HFF-Myc (cell line): Measurements from ENCODE around the gene DNAJC4.

Experiments
- DNase-seq: peaks from one replicate; pipeline ENCODE4 v3.0.0-alpha.2; 2011; ENCODE audit warnings: low read depth; ENCODE audit errors: extremely low read depth
- H3K4me3 ChIP-seq: replicated peaks from 2 replicates; pipeline ENCODE4 v1.5.1; 2011; ENCODE audit warnings: low read depth, mild to moderate bottlenecking, control low read depth, low read length
- TF ChIP-seq, protein P1 (sequence below): IDR thresholded peaks from 2 replicates; pipeline ENCODE4 v1.5.1; 2012; ENCODE audit warnings: mild to moderate bottlenecking, low read depth, low read length, control low read depth; ENCODE audit errors: missing control alignments

DNAJC4 gene

GRCh38 chr11:64230985-64231365 is 627 bp downstream of the DNAJC4 start:
- TF ChIP-seq, protein P1, sequence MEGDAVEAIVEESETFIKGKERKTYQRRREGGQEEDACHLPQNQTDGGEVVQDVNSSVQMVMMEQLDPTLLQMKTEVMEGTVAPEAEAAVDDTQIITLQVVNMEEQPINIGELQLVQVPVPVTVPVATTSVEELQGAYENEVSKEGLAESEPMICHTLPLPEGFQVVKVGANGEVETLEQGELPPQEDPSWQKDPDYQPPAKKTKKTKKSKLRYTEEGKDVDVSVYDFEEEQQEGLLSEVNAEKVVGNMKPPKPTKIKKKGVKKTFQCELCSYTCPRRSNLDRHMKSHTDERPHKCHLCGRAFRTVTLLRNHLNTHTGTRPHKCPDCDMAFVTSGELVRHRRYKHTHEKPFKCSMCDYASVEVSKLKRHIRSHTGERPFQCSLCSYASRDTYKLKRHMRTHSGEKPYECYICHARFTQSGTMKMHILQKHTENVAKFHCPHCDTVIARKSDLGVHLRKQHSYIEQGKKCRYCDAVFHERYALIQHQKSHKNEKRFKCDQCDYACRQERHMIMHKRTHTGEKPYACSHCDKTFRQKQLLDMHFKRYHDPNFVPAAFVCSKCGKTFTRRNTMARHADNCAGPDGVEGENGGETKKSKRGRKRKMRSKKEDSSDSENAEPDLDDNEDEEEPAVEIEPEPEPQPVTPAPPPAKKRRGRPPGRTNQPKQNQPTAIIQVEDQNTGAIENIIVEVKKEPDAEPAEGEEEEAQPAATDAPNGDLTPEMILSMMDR: no peak
- DNase-seq: no peak
- H3K4me3 ChIP-seq: peak overlapping the region; percentile 59

GRCh38 chr11:64231546-64231945 is 1.2 kb downstream of the DNAJC4 start:
- TF ChIP-seq, protein P1: no peak
- no peak overlapping the region for H3K4me3 ChIP-seq
- DNase-seq: no peak

DNA sequence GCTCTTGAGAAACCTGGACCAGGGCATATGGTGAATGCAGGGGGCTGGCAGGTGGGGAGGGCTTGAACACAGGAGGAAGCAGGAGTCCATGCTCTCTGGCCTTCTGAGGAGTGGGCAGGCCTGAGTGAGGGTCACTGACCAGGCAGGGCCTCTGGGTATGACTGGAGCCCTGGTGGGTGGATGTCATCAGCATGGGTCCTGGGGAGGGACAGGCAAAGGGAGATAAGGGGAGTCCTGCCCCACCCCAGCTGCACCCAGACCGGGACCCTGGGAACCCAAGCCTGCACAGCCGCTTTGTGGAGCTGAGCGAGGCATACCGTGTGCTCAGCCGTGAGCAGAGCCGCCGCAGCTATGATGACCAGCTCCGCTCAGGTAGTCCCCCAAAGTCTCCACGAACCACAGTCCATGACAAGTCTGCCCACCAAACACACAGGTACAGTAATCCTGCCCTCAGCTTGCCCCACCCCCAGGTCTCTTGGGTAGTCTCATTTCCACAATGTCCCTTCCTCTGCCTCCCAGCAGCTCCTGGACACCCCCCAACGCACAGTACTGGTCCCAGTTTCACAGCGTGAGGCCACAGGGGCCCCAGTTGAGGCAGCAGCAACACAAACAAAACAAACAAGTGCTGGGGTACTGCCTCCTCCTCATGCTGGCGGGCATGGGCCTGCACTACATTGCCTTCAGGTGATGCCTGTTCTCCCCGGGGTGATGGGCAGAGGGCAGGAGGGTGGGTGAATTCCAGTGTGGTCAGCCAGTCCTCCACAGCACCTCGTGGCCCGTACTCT is 2.0 kb downstream of the DNAJC4 start:
- H3K4me3 ChIP-seq: no peak overlapping the region
- TF ChIP-seq, protein P1: no peak
- no peak for DNase-seq

DNA sequence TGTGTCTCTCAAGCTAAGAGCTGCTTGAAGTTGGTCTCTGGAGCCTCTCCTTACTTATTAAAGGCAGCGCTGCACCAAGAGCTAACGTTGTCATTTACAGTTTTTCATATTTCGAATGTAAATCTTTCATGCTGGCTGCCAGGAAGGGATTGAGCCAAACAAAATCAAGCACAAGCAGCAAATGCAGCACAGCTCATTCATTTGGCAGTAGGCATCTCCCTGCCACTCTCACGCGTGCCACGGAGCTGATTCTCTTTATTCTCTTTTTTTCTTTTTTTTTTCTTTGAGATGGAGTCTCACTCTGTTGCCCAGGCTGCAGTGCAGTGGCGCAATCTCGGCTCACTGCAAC is 2.6 kb downstream of the DNAJC4 start:
- H3K4me3 ChIP-seq: no peak overlapping the region
- TF ChIP-seq, protein P1: no peak
- DNase-seq: no peak

DNA sequence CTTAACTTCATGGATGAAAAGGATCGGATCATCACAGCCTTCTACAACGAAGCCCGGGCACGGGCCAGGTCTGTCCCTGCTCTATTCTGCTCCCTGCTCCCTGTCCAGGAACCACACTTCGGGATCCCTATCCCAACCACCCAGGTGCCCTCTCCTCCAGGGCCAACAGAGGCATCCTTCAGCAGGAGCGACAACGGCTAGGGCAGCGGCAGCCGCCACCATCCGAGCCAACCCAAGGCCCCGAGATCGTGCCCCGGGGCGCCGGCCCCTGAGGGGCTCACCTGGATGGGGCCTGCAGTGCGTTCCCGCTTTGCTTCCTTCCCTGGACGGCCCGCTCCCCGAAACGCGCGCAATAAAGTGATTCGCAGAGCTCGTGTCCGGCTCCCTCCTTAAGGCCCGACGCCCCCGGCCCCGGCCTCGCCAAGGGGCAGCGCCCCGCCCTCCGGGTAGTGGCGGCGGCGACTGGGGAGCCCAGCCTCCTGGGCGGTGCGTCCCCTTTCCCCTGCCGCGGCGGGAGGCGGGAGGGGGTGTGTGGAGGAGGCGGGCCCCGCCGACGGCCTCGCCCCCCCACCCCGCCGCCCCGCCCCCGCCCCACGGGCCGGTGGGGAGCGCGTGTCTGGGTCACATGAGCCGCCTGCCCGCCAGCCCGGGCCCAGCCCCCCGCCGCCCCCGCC is 3.7 kb downstream of the DNAJC4 start, which contains the start of gene VEGFB:
Gene VEGFB (plus strand): TSS at position 672 of the 674 bp plus-strand sequence. CDS start 250 bp downstream, outside the sequence.
- H3K4me3 ChIP-seq: peak within 1 kb of the TSS; percentile 58
- DNase-seq: no peak
- TF ChIP-seq, protein P1: no peak

DNA sequence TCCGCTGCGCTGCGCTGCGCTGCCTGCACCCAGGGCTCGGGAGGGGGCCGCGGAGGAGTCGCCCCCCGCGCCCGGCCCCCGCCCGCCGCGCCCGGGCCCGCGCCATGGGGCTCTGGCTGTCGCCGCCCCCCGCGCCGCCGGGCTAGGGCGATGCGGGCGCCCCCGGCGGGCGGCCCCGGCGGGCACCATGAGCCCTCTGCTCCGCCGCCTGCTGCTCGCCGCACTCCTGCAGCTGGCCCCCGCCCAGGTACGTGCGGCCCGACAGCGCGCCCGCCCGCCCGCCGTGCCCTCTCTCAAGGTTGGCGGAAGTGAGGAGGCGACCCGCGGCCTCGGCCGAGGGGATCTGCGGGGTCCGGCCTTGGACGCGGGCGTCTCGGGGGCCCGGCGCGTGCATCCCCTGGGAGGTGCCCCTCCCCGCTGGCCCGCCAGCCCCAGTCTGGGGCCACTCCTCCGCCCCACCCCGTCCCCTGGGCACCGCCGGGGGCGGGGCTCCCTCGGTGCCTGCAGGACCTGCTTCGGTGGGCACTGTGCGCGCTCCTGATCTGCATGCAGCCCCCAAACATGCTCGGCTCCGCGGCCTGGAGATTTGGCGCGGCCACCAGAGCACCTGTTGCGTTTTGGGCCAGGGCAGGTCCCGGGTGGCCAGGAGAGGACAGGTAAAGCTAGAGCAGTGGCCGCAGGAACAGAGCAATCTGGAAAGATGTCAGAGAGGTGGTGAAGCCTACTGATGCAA is 4.5 kb downstream of the DNAJC4 start:
- TF ChIP-seq, protein P1: no peak
- H3K4me3 ChIP-seq: peak overlapping the region; percentile 58
- no peak for DNase-seq
